A673 (cell line): ENCODE measurements around the gene TMEM9B. TPM values are rescaled to one million over a fixed set of nuclear protein-coding genes. Genes with fewer than 3 reads are reported as not detected.
"Not testable (repeated sequence)": the region's sequence is repeated elsewhere in the genome, so short reads cannot be mapped to it uniquely, and the experiment has no call there.

ENCODE experiments used
- BruUV-seq: library from RNA; stranded (reverse); fragments of 400-500 nt; replicated peaks from 2 replicates; lab custom pipeline; 2021; lab: Mats Ljungman, UMichigan
- CTCF ChIA-PET: fragments of 300-600 bp; sonication (Branson Sonifier 250); formaldehyde crosslinking; loops from one replicate; lab custom pipeline; 2022; ENCODE audit warnings: antibody characterized with exemption; lab: Charles Lee
- POLR2A ChIA-PET: fragments of 300-600 bp; sonication (Branson Sonifier 250); formaldehyde crosslinking; loops from one replicate; lab custom pipeline; 2022; ENCODE audit warnings: antibody characterized with exemption; ENCODE audit not compliant: low non-redundant PET; lab: Charles Lee
- DNase-seq: peaks from one replicate; pipeline ENCODE4 v3.0.0-alpha.2; 2015; ENCODE audit warnings: low spot score
- H3K27ac ChIP-seq: fragments of 200-600 bp; sonication (generic); 2 replicates; pipeline ENCODE4 v1.5.1; 2016; ENCODE audit warnings: mixed run types, low read depth, mild to moderate bottlenecking, mixed read lengths, antibody characterized with exemption, low read length; ENCODE audit not compliant: poor library complexity, severe bottlenecking
- H3K27me3 ChIP-seq: fragments of 200-600 bp; sonication (generic); replicated peaks from 2 replicates; pipeline ENCODE4 v1.6.1; 2017; ENCODE audit warnings: mixed run types, low read depth, mild to moderate bottlenecking, mixed read lengths, antibody characterized with exemption, low read length; ENCODE audit not compliant: insufficient read depth, poor library complexity
- H3K36me3 ChIP-seq: fragments of 200-600 bp; sonication (generic); 2 replicates; pipeline ENCODE4 v1.6.1; 2016; ENCODE audit warnings: mixed run types, mild to moderate bottlenecking, mixed read lengths, antibody characterized with exemption, low read length; ENCODE audit not compliant: insufficient read depth, poor library complexity, severe bottlenecking
- H3K4me1 ChIP-seq: fragments of 200-600 bp; sonication (generic); 2 replicates; pipeline ENCODE4 v1.6.1; 2017; ENCODE audit warnings: mixed run types, mild to moderate bottlenecking, mixed read lengths, antibody characterized with exemption, low read length; ENCODE audit not compliant: insufficient read depth, poor library complexity, severe bottlenecking
- H3K4me3 ChIP-seq: fragments of 200-600 bp; sonication (generic); 2 replicates; pipeline ENCODE4 v1.5.1; 2016; ENCODE audit warnings: low read depth, mixed run types, mild to moderate bottlenecking, mixed read lengths, low read length; ENCODE audit not compliant: poor library complexity, severe bottlenecking
- H3K9me3 ChIP-seq: fragments of 200-600 bp; sonication (generic); 2 replicates; pipeline ENCODE4 v1.6.1; 2016; ENCODE audit warnings: mixed run types, low read depth, mild to moderate bottlenecking, mixed read lengths, antibody characterized with exemption, low read length; ENCODE audit not compliant: poor library complexity, severe bottlenecking
- CTCF ChIP-seq: fragments of 300-800, 200-600 bp; sonication (generic); conservative IDR thresholded peaks from 2 replicates; pipeline ENCODE4 v1.5.1; 2017; ENCODE audit warnings: low read depth, mild to moderate bottlenecking, antibody characterized with exemption, low read length, moderate library complexity, mixed read lengths
- EZH2 ChIP-seq: fragments of 200-600 bp; sonication (generic); IDR thresholded peaks from 2 replicates; pipeline ENCODE4 v1.6.1; 2017; ENCODE audit warnings: borderline replicate concordance, low read depth, mild to moderate bottlenecking, mixed read lengths, antibody characterized with exemption, low read length; ENCODE audit not compliant: poor library complexity, severe bottlenecking
- intact Hi-C: fragments of 100-400 bp; cut with micrococcal nuclease; formaldehyde crosslinking; loops from one replicate; pipeline ENCODE4 v1.10.0; 2022; ENCODE audit not compliant: unreplicated experiment
- total RNA-seq: library from RNA; stranded (reverse); gene quantifications from 2 replicates; pipeline ENCODE4 v1.2.3, GENCODE V29; 2021

Gene TMEM9B
- total RNA-seq, 1 experiment from 2014 or later: 11.3 TPM

DNA sequence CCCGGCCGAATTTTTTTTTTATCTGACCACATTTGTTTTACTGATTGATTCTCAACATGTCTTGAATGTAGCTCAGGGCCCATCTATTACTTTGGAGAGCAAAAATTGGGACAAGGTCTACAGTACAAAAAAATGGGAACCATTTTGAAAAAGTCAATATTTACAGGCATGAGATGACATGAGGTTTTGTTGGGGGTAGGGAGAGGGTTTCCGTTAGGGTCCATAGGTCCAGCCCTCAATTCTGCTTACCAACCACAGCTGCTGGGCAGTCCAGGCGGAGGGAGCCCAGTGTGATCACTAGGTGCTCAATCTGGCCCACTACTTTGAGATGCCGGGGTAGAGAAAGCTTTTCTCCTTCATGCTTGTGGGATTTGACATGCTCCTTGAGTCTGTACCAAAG lies 21.2 kb upstream of the TMEM9B start:
- TF ChIP-seq EZH2 (no peak), CTCF (no peak)
- no TSS peak for BruUV-seq
- H3K27me3 ChIP-seq: no peaks in the 10 kb centered on the region
- no peaks in the 10 kb centered on the region for H3K36me3 ChIP-seq
- no peak overlapping the region for H3K27ac ChIP-seq
- no peak for DNase-seq
- ChIA-PET CTCF (interaction anchor here (0.7 kb wide), 1 partner anchor 16 kb away, joined by 7 read pairs; no protein-coding TSS in a partner anchor), POLR2A (no interaction called here)
- no peaks in the 10 kb centered on the region for H3K9me3 ChIP-seq
- intact Hi-C loops: no loop called here
- no peak overlapping the region for H3K4me3 ChIP-seq
- H3K4me1 ChIP-seq: no peaks in the 10 kb centered on the region

DNA sequence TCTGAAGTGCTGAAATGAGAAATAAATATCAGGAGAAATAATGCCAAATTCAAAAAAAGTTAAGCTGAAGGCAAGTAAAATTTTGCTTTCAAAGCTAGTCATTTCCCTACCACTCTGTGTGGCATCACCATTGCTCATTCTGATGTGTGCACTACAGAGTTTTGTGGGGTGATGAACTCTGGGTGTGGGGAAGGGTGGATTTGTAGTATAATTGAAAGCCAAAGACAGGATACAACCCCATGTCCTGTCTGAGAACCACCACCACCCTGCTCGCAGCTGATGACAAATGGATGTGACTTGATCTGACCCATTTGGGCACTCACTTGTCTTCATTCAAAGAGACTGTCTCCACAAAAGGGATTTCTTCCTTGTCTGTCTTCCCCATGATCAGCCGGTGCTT lies 19.3 kb upstream of the TMEM9B start:
- Histone ChIP-seq H3K4me3 (no peak overlapping the region), H3K27me3 (no peaks in the 10 kb centered on the region), H3K9me3 (no peaks in the 10 kb centered on the region), H3K36me3 (no peaks in the 10 kb centered on the region), H3K27ac (no peak overlapping the region), H3K4me1 (no peaks in the 10 kb centered on the region)
- no peak for TF ChIP-seq CTCF
- no peak for TF ChIP-seq EZH2
- BruUV-seq: no TSS peak
- ChIA-PET CTCF (no interaction called here), POLR2A (no interaction called here)
- intact Hi-C loops: no loop called here
- DNase-seq: no peak

DNA sequence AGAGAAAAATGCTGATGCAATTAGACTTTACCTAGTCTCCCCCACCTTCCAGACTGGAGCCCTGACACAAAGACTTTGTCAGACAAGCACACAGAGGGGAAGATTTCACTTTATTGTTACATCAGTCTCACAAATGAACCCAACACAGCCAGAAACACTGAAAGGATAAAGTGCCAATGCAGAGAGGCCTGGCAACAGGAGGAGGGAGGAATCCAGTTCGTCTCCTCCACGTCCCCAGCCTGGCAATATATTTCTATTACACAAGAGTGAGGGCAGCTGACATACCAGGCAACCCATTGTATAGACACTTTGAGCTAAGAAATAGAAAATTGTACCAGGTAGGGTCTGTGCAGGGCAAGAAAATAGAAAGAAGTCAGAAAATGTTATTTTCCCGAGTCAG lies 16.2 kb upstream of the TMEM9B start:
- BruUV-seq: no TSS peak
- ChIA-PET CTCF (no interaction called here), POLR2A (no interaction called here)
- TF ChIP-seq EZH2: no peak
- TF ChIP-seq CTCF: no peak
- no peak overlapping the region for H3K4me3 ChIP-seq
- no peaks in the 10 kb centered on the region for H3K9me3 ChIP-seq
- DNase-seq: no peak
- intact Hi-C loops: no loop called here
- no peaks in the 10 kb centered on the region for H3K27me3 ChIP-seq
- no peaks in the 10 kb centered on the region for H3K4me1 ChIP-seq
- H3K36me3 ChIP-seq: no peaks in the 10 kb centered on the region
- H3K27ac ChIP-seq: no peak overlapping the region

DNA sequence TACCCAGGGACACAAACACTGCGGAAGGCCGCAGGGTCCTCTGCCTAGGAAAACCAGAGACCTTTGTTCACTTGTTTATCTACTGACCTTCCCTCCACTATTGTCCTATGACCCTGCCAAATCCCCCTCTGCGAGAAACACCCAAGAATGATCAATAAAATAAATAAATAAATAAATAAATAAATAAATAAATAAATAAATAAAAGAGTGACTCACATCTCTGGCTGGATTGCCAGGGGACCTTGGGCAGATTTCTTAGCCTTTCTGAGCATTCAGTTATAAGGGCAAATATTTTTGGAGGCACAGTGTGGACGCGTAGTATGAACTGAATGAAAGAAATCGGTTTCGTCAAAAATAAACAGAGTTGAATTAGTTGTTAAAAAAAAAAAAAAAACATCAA lies 15.1 kb upstream of the TMEM9B start:
- DNase-seq, H3K36me3 ChIP-seq, H3K27me3 ChIP-seq, H3K9me3 ChIP-seq, POLR2A ChIA-PET, H3K4me3 ChIP-seq, intact Hi-C loops, CTCF ChIA-PET, H3K4me1 ChIP-seq, BruUV-seq, H3K27ac ChIP-seq: not testable (repeated sequence)
